H1 (cell line): ENCODE data around the gene ANKRD2.

Experiments
- CHD1 ChIP-seq: IDR thresholded peaks from 2 replicates; pipeline ENCODE4 v1.6.1; 2012; ENCODE audit warnings: low read depth, low read length, improper control_type of control experiment
- CHD2 ChIP-seq: IDR thresholded peaks from 2 replicates; pipeline ENCODE4 v1.6.1; 2012; ENCODE audit warnings: low read length, improper control_type of control experiment
- NRF1 ChIP-seq: IDR thresholded peaks from 2 replicates; pipeline ENCODE4 v1.6.1; 2011; ENCODE audit warnings: mild to moderate bottlenecking, low read depth, low read length, improper control_type of control experiment
- RAD21 ChIP-seq, 2 experiments: IDR thresholded peaks in 1 of 2; conservative IDR thresholded peaks in 1 of 2; 2 replicates each; pipeline ENCODE4 v1.6.1; 2011; ENCODE audit warnings: low read depth in 2 of 2, low read length in 2 of 2, improper control_type of control experiment in 1 of 2, inconsistent platforms in 1 of 2, mild to moderate bottlenecking in 1 of 2, moderate library complexity in 1 of 2
- SIN3A ChIP-seq, 2 experiments: IDR thresholded peaks in 1 of 2; conservative IDR thresholded peaks in 1 of 2; 2 replicates each; pipeline ENCODE4 v1.6.1; 2011 to 2012; ENCODE audit warnings: low read length in 2 of 2, improper control_type of control experiment in 1 of 2, low read depth in 1 of 2, mild to moderate bottlenecking in 1 of 2
- SP2 ChIP-seq: IDR thresholded peaks from 2 replicates; pipeline ENCODE4 v1.6.1; 2012; ENCODE audit warnings: mild to moderate bottlenecking, low read length, inconsistent platforms
- TAF1 ChIP-seq: IDR thresholded peaks from 2 replicates; pipeline ENCODE4 v1.6.1; 2011; ENCODE audit warnings: mild to moderate bottlenecking, low read depth, low read length
- USF2 ChIP-seq: IDR thresholded peaks from 2 replicates; pipeline ENCODE4 v1.6.1; 2011; ENCODE audit warnings: low read length, improper control_type of control experiment
- ZNF274 ChIP-seq: IDR thresholded peaks from 2 replicates; pipeline ENCODE4 v1.7.0; 2012; ENCODE audit warnings: low read length, borderline replicate concordance; ENCODE audit errors: extremely low read depth
- TF ChIP-seq, protein P1 (sequence below), 3 experiments: IDR thresholded peaks; 1 replicate in 2 of 3; 2 replicates in 1 of 3; pipeline versions ENCODE4 v1.5.1 to v1.6.1; 2011; ENCODE audit warnings: low read length in 3 of 3, mild to moderate bottlenecking in 3 of 3, inconsistent platforms in 2 of 3, low read depth in 1 of 3, moderate library complexity in 1 of 3; ENCODE audit not compliant: insufficient read depth in 1 of 3; ENCODE audit errors: control extremely low read depth in 1 of 3
- TF ChIP-seq, protein P2 (sequence below): IDR thresholded peaks from 2 replicates; pipeline ENCODE4 v1.6.1; 2012; ENCODE audit warnings: inconsistent platforms

GRCh38 chr10:97531401-97531986 is 41.1 kb upstream of the ANKRD2 start:
- TF ChIP-seq ZNF274, result no peak
- TF ChIP-seq RAD21 (IDR thresholded peaks at IDR 0.05 in 1 of 2, conservative IDR thresholded peaks at IDR 0.05 in 1 of 2; ENCODE audit: low read depth in 2 of 2, low read length in 2 of 2), result no peak
- TF ChIP-seq, protein P1, sequence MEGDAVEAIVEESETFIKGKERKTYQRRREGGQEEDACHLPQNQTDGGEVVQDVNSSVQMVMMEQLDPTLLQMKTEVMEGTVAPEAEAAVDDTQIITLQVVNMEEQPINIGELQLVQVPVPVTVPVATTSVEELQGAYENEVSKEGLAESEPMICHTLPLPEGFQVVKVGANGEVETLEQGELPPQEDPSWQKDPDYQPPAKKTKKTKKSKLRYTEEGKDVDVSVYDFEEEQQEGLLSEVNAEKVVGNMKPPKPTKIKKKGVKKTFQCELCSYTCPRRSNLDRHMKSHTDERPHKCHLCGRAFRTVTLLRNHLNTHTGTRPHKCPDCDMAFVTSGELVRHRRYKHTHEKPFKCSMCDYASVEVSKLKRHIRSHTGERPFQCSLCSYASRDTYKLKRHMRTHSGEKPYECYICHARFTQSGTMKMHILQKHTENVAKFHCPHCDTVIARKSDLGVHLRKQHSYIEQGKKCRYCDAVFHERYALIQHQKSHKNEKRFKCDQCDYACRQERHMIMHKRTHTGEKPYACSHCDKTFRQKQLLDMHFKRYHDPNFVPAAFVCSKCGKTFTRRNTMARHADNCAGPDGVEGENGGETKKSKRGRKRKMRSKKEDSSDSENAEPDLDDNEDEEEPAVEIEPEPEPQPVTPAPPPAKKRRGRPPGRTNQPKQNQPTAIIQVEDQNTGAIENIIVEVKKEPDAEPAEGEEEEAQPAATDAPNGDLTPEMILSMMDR (IDR thresholded peaks at IDR 0.05; ENCODE audit: control extremely low read depth in 1 of 3, insufficient read depth in 1 of 3, low read depth in 1 of 3, low read length in 3 of 3), result no peak
- no peak for TF ChIP-seq TAF1
- TF ChIP-seq CHD2, result no peak
- no peak for TF ChIP-seq NRF1
- no peak for TF ChIP-seq SIN3A (conservative IDR thresholded peaks at IDR 0.05 in 1 of 2, IDR thresholded peaks at IDR 0.05 in 1 of 2; ENCODE audit: low read depth in 1 of 2, low read length in 2 of 2)
- TF ChIP-seq USF2, result no peak
- TF ChIP-seq, protein P2, sequence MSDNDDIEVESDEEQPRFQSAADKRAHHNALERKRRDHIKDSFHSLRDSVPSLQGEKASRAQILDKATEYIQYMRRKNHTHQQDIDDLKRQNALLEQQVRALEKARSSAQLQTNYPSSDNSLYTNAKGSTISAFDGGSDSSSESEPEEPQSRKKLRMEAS, result no peak
- TF ChIP-seq CHD1, result no peak
- no peak for TF ChIP-seq SP2
